Measurements from ENCODE around the gene EXOC2.

The EXOC2 gene, protein sequence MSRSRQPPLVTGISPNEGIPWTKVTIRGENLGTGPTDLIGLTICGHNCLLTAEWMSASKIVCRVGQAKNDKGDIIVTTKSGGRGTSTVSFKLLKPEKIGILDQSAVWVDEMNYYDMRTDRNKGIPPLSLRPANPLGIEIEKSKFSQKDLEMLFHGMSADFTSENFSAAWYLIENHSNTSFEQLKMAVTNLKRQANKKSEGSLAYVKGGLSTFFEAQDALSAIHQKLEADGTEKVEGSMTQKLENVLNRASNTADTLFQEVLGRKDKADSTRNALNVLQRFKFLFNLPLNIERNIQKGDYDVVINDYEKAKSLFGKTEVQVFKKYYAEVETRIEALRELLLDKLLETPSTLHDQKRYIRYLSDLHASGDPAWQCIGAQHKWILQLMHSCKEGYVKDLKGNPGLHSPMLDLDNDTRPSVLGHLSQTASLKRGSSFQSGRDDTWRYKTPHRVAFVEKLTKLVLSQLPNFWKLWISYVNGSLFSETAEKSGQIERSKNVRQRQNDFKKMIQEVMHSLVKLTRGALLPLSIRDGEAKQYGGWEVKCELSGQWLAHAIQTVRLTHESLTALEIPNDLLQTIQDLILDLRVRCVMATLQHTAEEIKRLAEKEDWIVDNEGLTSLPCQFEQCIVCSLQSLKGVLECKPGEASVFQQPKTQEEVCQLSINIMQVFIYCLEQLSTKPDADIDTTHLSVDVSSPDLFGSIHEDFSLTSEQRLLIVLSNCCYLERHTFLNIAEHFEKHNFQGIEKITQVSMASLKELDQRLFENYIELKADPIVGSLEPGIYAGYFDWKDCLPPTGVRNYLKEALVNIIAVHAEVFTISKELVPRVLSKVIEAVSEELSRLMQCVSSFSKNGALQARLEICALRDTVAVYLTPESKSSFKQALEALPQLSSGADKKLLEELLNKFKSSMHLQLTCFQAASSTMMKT

DNA sequence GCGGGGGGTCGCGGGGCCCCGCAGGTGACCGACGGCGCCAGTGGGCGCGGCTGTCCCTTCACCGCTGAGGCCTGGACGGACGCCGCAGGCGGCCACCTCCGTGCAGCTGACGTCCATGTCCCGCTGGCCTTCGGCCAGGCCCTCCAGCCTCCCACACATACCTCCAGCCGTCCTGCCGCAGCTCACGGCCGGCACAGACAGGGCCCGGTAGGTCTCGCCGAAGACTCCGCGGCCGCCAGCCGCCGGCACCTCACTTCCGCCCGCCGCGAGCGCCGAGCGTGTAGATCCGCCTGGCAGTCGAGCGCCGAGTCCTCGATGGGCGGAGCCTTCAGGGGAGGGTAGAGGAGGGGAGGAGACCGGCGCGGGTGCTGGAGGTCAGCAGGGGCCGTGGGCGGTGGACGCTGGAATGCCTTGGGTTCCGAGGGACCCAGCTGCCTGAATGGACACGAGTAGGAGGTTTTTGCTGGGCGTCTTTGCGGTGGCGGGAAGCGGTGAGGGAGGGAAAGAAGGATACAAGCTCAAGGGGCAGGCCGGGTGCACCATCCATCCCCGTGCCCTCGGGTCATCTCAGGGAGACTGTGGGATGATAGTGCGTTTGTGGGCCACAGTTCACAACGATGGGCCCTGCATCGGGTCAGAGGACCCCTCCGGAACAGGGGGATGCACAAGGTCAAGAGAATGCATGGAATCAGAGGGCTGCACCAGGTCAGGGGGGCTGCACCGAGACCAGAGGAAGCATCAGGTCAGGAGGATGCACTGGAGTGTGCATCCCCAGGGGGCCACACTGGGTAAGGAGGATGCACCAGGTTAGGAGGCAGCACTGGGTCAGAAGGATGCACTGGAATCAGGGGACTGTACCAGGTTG, at the start of gene EXOC2:
Gene EXOC2 (minus strand): TSS at position 282 of the 865 bp plus-strand sequence. CDS start 55,321 bp downstream, outside the sequence.
- DNase-seq (ENCODE audit: low spot score): peak; percentile 72

DNA sequence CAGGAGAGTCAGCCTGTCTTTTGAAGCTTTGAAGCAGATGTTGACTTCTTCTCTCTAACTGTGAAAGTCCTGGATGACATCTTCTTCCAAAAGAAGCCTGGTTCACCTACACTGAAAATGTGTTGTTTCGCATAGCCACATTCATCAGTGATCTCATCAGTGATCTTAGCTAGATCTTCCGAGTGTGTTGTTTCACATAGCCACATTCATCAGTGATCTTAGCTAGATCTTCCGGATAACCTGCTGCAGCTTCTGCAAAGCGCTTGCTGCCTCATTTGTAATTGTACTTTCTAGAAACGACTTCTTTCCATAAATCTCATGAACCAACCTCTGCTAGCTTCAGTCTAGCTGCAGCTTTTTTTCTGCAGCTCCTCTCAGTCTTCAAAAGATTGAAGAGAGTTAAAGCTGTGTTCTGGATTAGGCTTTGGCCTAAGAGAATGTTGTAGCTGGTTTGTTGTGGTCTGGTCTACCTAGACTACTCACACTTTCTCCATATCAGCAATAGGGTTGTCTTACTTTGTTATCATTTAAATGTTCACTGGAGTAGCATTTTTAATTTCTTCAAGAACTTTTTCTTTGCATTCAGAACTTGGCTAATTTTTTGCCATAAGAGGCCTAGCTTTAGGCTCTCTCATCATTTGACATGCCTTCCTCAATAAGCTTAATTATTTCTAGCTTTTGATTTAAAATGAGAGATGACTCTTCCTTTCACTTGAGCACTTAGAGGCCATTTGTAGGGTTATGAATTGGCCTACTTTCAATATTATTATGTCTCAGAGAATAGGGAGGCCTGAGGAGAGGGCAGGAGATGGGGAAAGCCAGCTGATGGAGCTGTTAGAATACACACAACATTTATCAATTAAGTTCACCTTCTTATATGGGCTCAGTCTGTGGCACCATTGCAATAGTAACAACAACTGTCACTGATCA, 48.7 kb upstream of the EXOC2 start:
- no peak for DNase-seq (ENCODE audit: low spot score)

DNA sequence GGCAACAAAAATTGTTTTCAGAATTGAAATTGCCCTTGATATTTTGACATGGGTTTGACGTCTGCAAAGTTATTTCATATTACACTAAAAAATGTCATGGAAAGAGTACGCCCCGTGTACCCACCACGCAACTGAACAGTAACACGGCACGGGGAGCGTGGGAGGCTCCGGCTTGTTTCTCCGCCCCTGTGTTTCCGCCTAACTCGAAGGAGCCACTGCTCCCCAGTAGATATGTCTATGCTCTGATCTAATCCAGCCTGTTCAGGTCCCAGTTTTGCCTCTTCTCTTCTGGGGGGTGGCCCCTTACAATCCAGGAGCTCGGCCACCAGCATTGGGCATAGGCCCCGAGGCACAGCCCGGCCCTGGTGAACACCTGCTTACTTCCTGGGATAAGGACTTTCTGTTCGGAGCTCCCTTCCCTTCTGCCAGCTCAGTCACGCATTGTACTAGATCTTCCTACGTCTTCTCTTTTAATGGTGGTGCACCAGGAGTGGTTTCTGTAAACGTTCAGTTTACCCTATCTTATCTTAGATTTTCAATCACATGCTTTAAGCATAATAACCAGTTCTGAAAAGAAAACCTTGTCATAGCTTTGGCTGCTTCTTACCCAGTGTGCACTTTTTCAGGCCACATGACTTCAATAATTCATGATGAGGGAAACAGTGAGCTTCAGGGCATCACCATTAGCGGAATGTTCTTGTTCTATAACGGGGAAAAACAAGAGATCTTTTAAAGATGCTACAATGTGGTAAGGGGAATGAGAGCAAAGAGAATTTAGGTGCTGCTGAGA, 43.9 kb upstream of the EXOC2 start:
- no peak for DNase-seq (ENCODE audit: low spot score)

DNA sequence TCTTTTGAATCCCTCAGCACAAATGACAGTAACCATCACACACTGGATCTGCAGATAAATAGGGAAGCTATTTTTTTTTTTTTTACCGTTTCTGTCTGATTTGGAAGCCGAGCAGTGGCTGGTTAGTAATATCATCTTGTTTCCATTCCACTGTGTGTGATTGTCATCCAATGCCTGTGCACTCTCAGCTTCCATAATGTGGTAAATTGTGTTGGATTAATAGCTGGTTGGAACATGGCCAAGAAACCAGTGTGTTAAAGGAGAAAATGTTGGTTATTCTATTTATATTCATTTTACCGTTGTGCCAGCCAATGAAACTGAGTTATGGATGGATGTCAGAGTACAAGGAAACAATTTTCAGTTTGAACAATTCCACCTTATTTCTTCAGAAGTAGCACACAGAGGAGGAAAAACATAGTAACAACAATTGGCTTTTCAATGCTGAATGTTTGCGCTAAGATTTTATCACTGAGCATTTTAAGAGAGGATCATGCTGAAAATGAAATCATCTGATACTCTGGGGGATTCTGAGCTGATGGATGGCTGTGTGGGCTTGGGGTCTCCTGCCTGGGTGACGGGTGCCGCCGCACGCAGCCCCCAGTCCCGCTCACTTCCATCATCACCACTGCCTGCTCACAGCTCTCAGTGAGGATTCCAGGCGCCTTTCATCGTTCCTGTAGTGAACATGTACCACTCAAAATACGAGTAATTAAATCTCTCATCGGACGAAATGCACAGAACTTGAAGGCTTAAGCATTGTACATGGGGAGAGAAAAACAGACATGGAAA, 40.7 kb upstream of the EXOC2 start:
- DNase-seq (ENCODE audit: low spot score): no peak

DNA sequence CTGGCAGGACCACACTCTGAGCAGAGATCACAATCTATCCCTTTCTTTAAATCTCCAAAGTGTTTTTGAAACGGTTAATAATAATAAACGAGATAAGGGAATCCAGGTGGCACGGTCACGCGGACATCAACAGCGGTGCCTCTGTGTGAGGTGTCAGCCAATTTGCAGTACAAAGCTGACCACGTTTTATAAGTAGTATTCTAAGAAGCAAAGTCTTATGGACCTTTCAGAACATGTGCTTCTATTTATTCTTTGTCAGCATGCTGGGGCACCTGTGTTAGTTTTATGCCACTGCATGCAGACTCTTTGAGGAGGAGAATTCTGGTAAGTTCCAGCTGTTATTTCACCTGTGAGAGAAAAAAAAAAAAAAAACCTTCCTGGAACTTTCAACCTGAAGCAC, 39.0 kb upstream of the EXOC2 start:
- DNase-seq (ENCODE audit: low spot score): no peak

DNA sequence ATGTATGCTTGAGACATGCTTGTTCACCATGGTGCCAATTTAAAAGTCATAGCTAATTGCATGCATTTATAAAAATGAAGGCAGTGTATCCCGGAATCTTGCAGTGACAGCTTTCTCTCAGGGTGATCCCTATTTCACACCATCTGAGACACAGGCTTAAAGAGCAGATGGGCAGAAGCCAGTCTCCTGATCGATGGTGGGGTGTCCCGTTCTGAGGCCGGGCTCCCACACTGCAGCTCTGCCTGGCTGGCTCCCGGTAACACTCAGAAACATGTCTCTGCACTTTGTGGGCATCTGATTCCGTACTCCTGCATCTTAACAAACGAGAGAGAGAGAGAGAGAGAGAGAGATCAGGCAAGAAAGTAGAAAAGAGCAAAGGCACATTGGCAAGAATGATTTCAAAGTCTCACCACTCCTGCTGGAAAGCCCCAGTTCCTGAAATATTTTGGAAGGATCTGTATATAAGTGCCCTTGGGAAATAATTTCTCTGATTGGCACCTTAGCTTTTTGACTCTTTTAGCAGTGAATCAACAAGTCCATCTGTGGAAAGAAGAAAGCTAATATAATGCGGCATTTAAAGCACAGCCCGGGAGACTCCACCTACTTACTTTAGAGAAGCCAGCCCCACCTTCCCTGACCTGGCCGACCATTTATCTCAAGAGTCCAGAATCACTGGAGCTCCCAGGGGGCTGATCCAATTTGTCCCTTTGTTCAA, 36.8 kb upstream of the EXOC2 start:
- no peak for DNase-seq (ENCODE audit: low spot score)

DNA sequence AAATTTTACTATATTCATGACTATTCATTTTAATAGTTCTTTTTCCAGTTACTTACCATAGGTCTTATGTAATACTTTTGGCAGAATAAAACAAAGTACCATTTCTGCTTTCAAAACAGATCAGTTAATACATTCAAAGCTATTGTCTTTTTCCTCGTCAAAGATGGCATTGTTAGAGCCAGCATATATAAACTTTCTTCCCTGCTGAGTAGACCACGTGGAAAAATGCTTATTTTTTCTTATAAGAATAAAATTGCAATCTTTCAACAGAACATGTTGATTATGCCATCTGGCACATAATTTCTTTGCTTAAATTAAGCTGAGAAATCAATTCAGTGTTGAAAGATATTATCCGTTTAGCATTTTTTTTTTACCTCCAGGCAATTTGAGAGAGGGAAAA, 34.9 kb upstream of the EXOC2 start:
- no peak for DNase-seq (ENCODE audit: low spot score)

DNA sequence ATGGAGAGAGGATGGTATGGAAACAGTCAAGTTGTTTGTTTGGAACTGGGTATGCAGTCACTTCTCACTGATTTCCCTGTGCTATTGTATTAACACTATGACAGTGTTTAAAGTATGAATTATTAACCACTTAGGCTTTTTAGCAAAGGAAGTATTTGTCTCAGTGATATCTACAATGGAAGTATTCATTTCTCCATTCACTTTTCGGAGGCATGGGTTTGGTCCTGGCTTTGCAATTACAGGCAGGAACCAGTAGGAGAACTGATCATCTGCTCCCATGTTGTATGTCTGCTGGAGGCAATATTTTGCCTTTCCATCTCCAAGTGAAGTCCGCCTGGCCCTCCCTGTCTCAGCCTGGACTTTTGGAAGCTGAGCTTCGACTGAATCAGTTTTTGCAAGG, 30.6 kb upstream of the EXOC2 start:
- DNase-seq (ENCODE audit: low spot score): no peak

DNA sequence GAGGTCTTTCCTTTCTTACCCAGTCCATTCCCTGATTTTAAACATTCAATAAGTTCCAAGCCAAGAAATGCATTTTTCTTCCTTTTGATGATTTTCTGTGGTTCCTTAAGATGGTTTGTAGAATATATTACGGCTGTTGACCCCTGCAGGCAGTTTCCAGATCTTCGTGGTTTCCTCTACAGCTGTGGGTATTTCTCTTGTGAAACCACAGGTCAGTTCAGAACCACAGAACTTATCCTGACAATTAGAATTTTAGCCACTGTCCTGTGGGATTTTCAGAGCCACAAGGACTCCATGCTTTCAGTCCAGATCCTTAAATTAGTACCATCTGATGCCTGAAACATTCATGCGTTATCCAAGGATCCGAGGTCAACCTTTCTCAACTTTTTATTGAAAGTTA, 29.7 kb upstream of the EXOC2 start:
- DNase-seq (ENCODE audit: low spot score): no peak

DNA sequence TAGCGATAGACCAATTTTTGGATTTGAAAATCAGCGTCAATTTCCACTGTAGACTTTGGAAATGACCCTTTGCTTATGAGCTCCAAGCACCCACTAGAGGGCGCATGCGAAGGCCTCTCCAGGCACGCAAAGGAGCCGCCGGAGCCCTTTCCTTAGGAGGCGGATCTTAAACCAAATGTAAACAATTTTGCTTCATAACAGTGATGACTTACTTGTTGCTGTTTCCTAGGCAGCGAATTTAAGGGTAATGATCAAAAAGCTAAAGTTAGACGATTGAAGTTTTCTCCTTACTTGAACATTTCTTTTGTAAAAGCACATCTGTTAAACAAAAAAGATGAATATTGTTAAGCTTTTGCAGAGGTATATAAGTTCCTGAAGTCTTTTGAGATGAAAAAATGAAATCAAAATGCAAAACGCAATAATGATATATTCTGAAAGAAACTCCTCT, 29.2 kb upstream of the EXOC2 start:
- DNase-seq (ENCODE audit: low spot score): peak; percentile 57

DNA sequence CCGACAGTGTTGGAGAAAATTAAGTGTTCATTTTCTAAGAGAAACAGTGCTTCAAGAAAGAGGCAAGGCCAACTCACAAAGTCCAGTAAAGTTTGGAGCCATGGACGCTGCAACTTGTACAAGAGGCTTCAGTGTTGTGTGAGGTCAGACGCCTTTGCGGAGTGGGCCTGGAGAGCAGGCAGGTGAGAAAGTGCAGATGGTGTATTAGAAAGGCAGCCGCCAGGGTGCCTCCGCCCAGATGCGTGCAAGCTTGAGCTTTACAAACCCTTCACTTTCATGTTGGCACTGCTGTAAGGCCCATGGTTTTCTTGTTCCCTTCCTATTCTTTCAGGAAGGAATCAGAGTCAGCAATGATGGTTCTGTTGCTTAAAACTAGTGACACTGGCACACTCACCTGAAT, 25.4 kb upstream of the EXOC2 start:
- DNase-seq (ENCODE audit: low spot score): no peak

DNA sequence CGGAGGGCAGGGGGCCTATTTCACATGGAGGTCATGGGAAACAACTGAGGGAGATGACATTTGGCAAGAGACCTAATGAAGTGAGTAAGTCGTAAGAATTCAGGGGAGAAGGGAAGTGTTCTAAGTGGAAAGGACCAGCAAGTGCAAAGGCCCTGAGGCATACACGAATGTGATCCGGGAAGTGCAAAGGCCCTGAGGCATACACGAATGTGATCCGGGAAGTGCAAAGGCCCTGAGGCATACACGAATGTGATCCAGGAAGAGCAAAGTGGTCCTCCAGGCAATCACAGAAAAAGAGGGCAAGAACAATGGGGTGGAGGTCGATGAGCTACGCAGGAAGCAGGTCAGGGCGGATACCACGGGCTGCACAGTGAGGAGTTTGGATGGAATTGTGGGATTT, 24.2 kb upstream of the EXOC2 start:
- DNase-seq (ENCODE audit: low spot score): no peak

DNA sequence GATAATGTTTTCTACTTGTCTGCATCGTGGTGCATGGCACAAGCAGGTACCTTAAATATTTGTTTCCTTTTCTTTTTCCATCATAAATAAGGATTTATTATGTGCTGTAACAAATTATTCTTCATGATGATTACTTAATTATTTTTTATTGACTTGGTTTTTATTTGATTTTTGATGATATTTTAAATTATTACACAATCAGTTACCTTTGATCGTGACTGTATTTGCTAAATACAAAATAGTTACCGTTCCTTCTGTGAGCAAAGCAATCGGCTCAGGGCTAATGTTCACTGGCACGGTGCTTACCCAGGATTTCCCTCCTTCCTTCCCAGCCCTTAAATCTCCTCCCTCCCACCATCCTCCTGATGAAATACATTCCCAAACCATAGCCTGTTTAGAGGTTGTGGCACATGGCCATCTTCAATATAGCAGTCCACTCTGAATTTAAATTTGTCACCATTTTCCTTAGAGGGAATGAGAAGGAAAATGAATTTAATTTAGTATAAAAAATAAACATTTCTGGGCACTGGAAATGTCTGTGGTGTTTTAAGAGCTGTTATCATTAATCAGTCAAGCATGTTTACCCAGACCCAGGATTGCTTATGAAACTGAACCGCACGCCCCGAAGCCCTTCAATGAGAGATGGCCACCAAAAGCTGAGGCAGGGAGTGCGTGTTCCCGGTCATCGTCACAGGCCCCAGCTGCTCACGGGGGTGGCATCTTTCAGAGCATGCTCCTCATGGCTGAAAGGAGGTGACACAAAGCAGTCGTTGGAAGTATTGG, 23.0 kb upstream of the EXOC2 start:
- no peak for DNase-seq (ENCODE audit: low spot score)

DNA sequence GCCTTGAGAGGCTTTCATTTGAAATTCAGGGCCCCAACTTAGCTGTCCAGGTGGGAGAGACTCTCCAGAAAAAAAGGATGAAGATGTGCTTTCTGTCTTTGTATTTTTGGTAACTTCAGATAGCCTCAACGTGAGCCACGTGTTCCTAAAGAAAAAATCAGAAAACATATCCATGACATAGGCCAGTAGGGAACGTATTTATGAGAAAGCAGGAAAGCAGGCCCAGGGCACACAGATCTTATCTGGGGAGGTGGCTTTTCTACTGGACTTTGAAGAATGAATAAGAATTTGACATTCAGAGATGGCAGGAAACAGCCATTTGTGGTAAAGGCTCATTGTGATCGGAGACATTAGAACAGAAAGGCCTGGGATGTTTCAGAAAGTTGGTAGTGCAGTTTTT, 21.2 kb upstream of the EXOC2 start:
- DNase-seq (ENCODE audit: low spot score): no peak

DNA sequence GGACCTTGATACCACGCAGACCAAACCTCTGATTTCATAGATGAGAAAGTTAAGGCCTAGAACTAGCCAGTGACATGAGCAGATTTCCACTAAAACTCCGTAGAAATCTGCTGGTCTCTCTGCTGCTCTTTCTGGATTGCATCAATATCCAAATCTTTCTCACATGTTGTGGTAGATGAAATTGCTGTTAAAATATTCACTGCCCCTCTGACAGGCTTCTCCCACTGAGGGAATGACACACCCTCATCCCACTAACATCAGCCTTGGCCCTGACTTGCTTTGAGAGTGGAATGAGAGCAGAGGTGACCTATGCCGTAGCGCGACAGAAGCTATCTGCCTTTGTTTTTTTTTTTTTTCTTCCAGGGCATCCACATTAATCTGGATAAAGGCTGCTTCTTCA, 20.4 kb upstream of the EXOC2 start:
- DNase-seq (ENCODE audit: low spot score): no peak

DNA sequence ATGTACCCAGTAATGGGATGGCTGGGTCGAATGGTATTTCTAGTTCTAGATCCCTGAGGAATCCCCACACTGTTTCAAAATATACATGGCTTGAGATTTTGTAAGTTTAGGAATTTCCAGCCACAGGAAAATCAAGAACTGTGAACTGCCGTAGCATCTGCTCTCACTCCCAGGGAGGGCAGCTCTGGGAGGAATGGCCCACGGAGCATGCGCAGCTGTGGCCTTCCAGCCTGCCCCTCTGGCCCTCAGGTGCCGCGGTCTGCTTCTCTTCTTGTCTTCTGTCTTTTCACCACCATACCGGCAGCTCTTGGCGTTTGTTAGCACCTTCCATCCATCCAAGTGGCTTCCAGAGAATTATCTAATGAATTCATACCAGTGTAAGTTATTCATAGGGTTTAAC, 19.9 kb upstream of the EXOC2 start:
- no peak for DNase-seq (ENCODE audit: low spot score)

DNA sequence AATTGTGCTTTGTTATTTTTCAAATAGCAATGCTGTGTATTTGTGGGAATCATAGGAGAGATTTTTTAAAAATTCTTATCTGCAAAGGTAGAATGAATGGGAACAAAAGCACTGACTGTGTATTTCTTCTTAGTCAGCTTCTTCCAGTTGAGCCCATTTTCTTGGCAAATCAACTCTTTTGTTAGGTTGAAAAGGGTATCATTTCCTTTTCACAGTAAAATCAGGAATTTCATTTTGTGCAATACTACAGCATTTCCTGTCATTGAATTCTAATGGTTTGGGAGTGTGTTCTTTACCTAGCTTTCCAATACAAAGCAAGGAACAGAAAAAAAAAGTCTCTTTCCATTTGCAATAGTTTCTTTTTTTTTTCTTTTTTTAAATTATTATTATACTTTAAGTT, 19.0 kb upstream of the EXOC2 start:
- no peak for DNase-seq (ENCODE audit: low spot score)
